Coronary artery (tissue), 2 donors: Measurements from ENCODE around the gene CYCS.

Source experiments
- DNase-seq: peaks from one replicate; pipeline ENCODE4 v3.0.0-alpha.2; 2017; ENCODE audit warnings: low spot score
- H3K27ac ChIP-seq, 2 donors: fragments of 200-600 bp; sonication (generic); one replicate each; pipeline ENCODE4 v1.5.1; 2016 to 2019
- H3K4me3 ChIP-seq: fragments of 200-600 bp; sonication (generic); 2 replicates; pipeline ENCODE4 v1.5.1; 2016; ENCODE audit warnings: mild to moderate bottlenecking, moderate library complexity
- CTCF ChIP-seq: fragments of 200-600 bp; sonication (generic); IDR thresholded peaks from one replicate; pipeline ENCODE4 v1.5.1; 2019; ENCODE audit warnings: antibody characterized with exemption

The CYCS gene

GRCh38 chr7:25125137-25125946 lies at the start of gene CYCS:
Gene CYCS, minus strand, starts transcription at chr7:25125260. Its CDS starts 1,141 bp downstream, at chr7:25124119.
- TF ChIP-seq CTCF: peak; percentile 14
- Histone ChIP-seq H3K27ac (peak within 1 kb of the TSS; percentile 95 to 97), H3K4me3 (peak within 1 kb of the TSS; percentile 95)
- peak; percentile 100 for DNase-seq

GRCh38 chr7:25173184-25173583 lies 48.1 kb upstream of the CYCS start:
- DNase-seq: no peak
- no peak for TF ChIP-seq CTCF
- H3K27ac ChIP-seq: no peak overlapping the region
- H3K4me3 ChIP-seq: no peak overlapping the region

GRCh38 chr7:25171516-25171915 lies 46.5 kb upstream of the CYCS start:
- no peak for TF ChIP-seq CTCF
- DNase-seq: no peak
- H3K27ac ChIP-seq: no peak overlapping the region
- no peak overlapping the region for H3K4me3 ChIP-seq

GRCh38 chr7:25171071-25171470 lies 46.0 kb upstream of the CYCS start:
- H3K4me3 ChIP-seq: no peak overlapping the region
- no peak for TF ChIP-seq CTCF
- H3K27ac ChIP-seq: no peak overlapping the region
- no peak for DNase-seq

- Histone ChIP-seq H3K27ac (no peak overlapping the region), H3K4me3 (no peak overlapping the region)
- no peak for TF ChIP-seq CTCF
- no peak for DNase-seq
Measured at GRCh38 chr7:25169683-25170082, 44.6 kb upstream of the CYCS start.

- H3K4me3 ChIP-seq: no peak overlapping the region
- H3K27ac ChIP-seq: no peak overlapping the region
- no peak for TF ChIP-seq CTCF
- no peak for DNase-seq
Measured at GRCh38 chr7:25168145-25168544, 43.1 kb upstream of the CYCS start.

- H3K4me3 ChIP-seq: no peak overlapping the region
- no peak overlapping the region for H3K27ac ChIP-seq
- DNase-seq: no peak
- TF ChIP-seq CTCF: no peak
Measured at GRCh38 chr7:25167262-25167843, 42.3 kb upstream of the CYCS start.
